Measurements from ENCODE around the gene IL16.

GRCh38 chr15:81317642-81318017 is 121.0 kb downstream of the IL16 start:
- TF ChIP-seq POLR2A (IDR thresholded peaks at IDR 0.05) (no peak), CTCF (IDR thresholded peaks at IDR 0.05) (no peak)
